ENCODE measurements around the gene PCNX2.
"Not testable (repeated sequence)": the region's sequence is repeated elsewhere in the genome, so short reads cannot be mapped to it uniquely, and the experiment has no call there.

PCNX2 gene

GRCh38 chr1:233143241-233143640, 152.3 kb downstream of the PCNX2 start:
- TF ChIP-seq CTCF (IDR thresholded peaks at IDR 0.05; ENCODE audit: low read depth, low read length): no peak
- DNase-seq (ENCODE audit: low read depth, low spot score): no peak
- H3K4me3 ChIP-seq (ENCODE audit: low read depth, low read length): no peak overlapping the region
- in situ Hi-C loops (cut with HindIII; ENCODE audit: low sequenced_read_pairs): no loop called here

GRCh38 chr1:233140974-233141373, 154.6 kb downstream of the PCNX2 start:
- no peak overlapping the region for H3K4me3 ChIP-seq (ENCODE audit: low read depth, low read length)
- in situ Hi-C loops (cut with HindIII; ENCODE audit: low sequenced_read_pairs): no loop called here
- no peak for DNase-seq (ENCODE audit: low read depth, low spot score)
- TF ChIP-seq CTCF (IDR thresholded peaks at IDR 0.05; ENCODE audit: low read depth, low read length): no peak

GRCh38 chr1:233140499-233140898, 155.0 kb downstream of the PCNX2 start:
- no peak for DNase-seq (ENCODE audit: low read depth, low spot score)
- no peak for TF ChIP-seq CTCF (IDR thresholded peaks at IDR 0.05; ENCODE audit: low read depth, low read length)
- no peak overlapping the region for H3K4me3 ChIP-seq (ENCODE audit: low read depth, low read length)
- in situ Hi-C loops (cut with HindIII; ENCODE audit: low sequenced_read_pairs): no loop called here

GRCh38 chr1:233138788-233139585, 156.5 kb downstream of the PCNX2 start:
- in situ Hi-C loops (cut with HindIII; ENCODE audit: low sequenced_read_pairs): no loop called here
- no peak for DNase-seq (ENCODE audit: low read depth, low spot score)
- no peak for TF ChIP-seq CTCF (IDR thresholded peaks at IDR 0.05; ENCODE audit: low read depth, low read length)
- H3K4me3 ChIP-seq (ENCODE audit: low read depth, low read length): no peak overlapping the region

GRCh38 chr1:233135833-233136232, 159.7 kb downstream of the PCNX2 start:
- in situ Hi-C loops (cut with HindIII; ENCODE audit: low sequenced_read_pairs): no loop called here
- no peak for TF ChIP-seq CTCF (IDR thresholded peaks at IDR 0.05; ENCODE audit: low read depth, low read length)
- DNase-seq (ENCODE audit: low read depth, low spot score): no peak
- no peak overlapping the region for H3K4me3 ChIP-seq (ENCODE audit: low read depth, low read length)

- in situ Hi-C loops (cut with HindIII; ENCODE audit: low sequenced_read_pairs): no loop called here
- TF ChIP-seq CTCF (IDR thresholded peaks at IDR 0.05; ENCODE audit: low read depth, low read length): no peak
- no peak for DNase-seq (ENCODE audit: low read depth, low spot score)
- no peak overlapping the region for H3K4me3 ChIP-seq (ENCODE audit: low read depth, low read length)
These were observed 163.1 kb downstream of the PCNX2 start for GRCh38 chr1:233132445-233132844.

- in situ Hi-C loops (cut with HindIII; ENCODE audit: low sequenced_read_pairs); H3K4me3 ChIP-seq (ENCODE audit: low read depth, low read length); DNase-seq (ENCODE audit: low read depth, low spot score): not testable (repeated sequence)
These were observed 166.5 kb downstream of the PCNX2 start for GRCh38 chr1:233129031-233129430.
